ENCODE results near the gene ADIPOR2.

DNA sequence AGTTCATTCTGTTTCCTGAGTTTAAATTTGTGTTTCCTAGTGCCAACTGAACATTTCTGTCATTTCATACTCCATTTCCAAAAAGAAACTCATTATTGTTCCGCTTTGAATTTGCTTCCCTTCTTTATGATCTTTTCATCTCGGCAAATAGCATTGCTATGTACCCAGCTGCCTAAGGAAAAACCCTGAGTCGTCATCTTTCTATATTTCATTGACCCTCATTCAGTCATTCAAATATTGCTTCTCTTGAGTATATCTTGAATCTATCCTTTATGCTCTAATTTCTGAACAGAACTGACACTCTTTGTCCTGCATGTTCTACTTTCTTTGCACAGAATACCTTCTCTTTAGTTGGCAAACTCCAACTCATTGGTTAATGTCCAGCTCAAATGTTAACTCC lies 35.9 kb downstream of the ADIPOR2 start:
- TF ChIP-seq, protein P1, sequence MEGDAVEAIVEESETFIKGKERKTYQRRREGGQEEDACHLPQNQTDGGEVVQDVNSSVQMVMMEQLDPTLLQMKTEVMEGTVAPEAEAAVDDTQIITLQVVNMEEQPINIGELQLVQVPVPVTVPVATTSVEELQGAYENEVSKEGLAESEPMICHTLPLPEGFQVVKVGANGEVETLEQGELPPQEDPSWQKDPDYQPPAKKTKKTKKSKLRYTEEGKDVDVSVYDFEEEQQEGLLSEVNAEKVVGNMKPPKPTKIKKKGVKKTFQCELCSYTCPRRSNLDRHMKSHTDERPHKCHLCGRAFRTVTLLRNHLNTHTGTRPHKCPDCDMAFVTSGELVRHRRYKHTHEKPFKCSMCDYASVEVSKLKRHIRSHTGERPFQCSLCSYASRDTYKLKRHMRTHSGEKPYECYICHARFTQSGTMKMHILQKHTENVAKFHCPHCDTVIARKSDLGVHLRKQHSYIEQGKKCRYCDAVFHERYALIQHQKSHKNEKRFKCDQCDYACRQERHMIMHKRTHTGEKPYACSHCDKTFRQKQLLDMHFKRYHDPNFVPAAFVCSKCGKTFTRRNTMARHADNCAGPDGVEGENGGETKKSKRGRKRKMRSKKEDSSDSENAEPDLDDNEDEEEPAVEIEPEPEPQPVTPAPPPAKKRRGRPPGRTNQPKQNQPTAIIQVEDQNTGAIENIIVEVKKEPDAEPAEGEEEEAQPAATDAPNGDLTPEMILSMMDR (conservative IDR thresholded peaks at IDR 0.05; ENCODE audit: low read length) = no peak
- no peak for TF ChIP-seq EZH2phosphoT487 (IDR thresholded peaks at IDR 0.05; ENCODE audit: borderline replicate concordance, low read depth, low read length)
